ENCODE data around the gene MICU2. TPM values are rescaled to one million over a fixed set of nuclear protein-coding genes. Genes with fewer than 3 reads are reported as not detected.

Gene MICU2
- total RNA-seq, 1 donor from 2014 or later, result 27.4 TPM

DNA sequence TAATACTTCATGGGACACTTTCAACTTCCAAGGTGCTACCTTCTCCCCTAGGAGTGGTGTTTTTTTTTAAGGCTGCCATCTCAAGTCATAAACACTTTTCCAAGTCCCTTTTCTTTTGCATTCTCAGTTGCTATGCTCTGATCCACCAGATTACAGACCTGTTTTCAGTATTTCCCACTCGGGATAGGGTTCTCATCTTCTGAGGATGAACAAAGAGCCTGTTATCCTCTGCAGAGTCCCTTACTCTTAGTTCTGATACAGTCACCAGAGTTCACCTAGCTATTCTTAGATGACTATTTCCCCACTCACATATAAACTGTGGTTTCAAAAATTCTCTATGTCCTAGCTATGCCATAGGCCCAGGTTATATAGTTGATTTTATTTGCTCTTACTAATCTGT is 160.8 kb downstream of the MICU2 start:
- Mint-ChIP-seq H3K9me3 (ENCODE audit: low read depth) (peaks cover 8% of the 10 kb centered on the region), H3K27ac (ENCODE audit: unreplicated experiment) (peak overlapping the region; percentile 6), H3K36me3 (ENCODE audit: low read depth) (no peaks in the 10 kb centered on the region), H3K4me1 (ENCODE audit: low read depth) (peaks cover 19% of the 10 kb centered on the region), H3K4me3 (ENCODE audit: unreplicated experiment) (no peak overlapping the region), H3K27me3 (ENCODE audit: low read depth) (no peaks in the 10 kb centered on the region)
- TF ChIP-seq, protein P1, sequence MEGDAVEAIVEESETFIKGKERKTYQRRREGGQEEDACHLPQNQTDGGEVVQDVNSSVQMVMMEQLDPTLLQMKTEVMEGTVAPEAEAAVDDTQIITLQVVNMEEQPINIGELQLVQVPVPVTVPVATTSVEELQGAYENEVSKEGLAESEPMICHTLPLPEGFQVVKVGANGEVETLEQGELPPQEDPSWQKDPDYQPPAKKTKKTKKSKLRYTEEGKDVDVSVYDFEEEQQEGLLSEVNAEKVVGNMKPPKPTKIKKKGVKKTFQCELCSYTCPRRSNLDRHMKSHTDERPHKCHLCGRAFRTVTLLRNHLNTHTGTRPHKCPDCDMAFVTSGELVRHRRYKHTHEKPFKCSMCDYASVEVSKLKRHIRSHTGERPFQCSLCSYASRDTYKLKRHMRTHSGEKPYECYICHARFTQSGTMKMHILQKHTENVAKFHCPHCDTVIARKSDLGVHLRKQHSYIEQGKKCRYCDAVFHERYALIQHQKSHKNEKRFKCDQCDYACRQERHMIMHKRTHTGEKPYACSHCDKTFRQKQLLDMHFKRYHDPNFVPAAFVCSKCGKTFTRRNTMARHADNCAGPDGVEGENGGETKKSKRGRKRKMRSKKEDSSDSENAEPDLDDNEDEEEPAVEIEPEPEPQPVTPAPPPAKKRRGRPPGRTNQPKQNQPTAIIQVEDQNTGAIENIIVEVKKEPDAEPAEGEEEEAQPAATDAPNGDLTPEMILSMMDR (IDR thresholded peaks at IDR 0.05), result no peak
- DNase-seq (ENCODE audit: low spot score), result no peak

Other genes with a start within 250 kb of the MICU2 start
- gene ZDHHC20, start 144.9 kb downstream of the MICU2 start, total RNA-seq, result 57.0 to 64.0 TPM (median 58.2 TPM) in 3 replicates
- gene FGF9, start 66.9 kb upstream of the MICU2 start, total RNA-seq, result 0.90 to 1.1 TPM (median 1.0 TPM) in 3 replicates

Measured in chondrocyte (in vitro differentiated cells).